Breast epithelium (tissue), 4 donors: ENCODE measurements around the gene NFIX. TPM values are rescaled to one million over a fixed set of nuclear protein-coding genes. Genes with fewer than 3 reads are reported as not detected.

Experiments
- DNase-seq, 2 donors: peaks; one replicate each; pipeline ENCODE4 v3.0.0-alpha.2; 2019; ENCODE audit warnings: low spot score in 2 of 2
- H3K27ac ChIP-seq, 2 donors: fragments of 200-600 bp; sonication (generic) in 1 of 2; one replicate each; pipeline ENCODE4 v1.5.1; 2016 to 2019; ENCODE audit warnings: mild to moderate bottlenecking in 1 of 2
- H3K27me3 ChIP-seq, 2 donors: fragments of 200-600 bp; sonication (generic) in 1 of 2; one replicate each; pipeline versions ENCODE4 v1.5.1 to v1.6.0; 2017 to 2019; ENCODE audit warnings: control low read depth in 1 of 2, mild to moderate bottlenecking in 1 of 2
- H3K36me3 ChIP-seq: fragments of 200-600 bp; one replicate; pipeline ENCODE4 v1.5.1; 2019
- H3K4me1 ChIP-seq, 2 donors: fragments of 200-600 bp; sonication (generic); one replicate each; pipeline ENCODE4 v1.5.1; 2016 to 2019; ENCODE audit warnings: control low read depth in 1 of 2
- H3K4me3 ChIP-seq, 3 donors: fragments of 200-600 bp; sonication (generic); 1 replicate in 2 of 3; 2 replicates in 1 of 3; pipeline ENCODE4 v1.5.1; 2016 to 2019; ENCODE audit warnings: mild to moderate bottlenecking in 3 of 3, moderate library complexity in 2 of 3
- H3K9me3 ChIP-seq, 2 donors: fragments of 200-600 bp; sonication (generic) in 1 of 2; one replicate each; pipeline ENCODE4 v1.5.1; 2016 to 2019; ENCODE audit warnings: control low read depth in 1 of 2
- CTCF ChIP-seq, 3 donors: fragments of 450-650 bp; IDR thresholded peaks; one replicate each; pipeline ENCODE4 v1.5.1; 2016 to 2017; ENCODE audit warnings: antibody characterized with exemption in 3 of 3, mild to moderate bottlenecking in 3 of 3, moderate library complexity in 3 of 3
- POLR2A ChIP-seq: fragments of 450-650 bp; IDR thresholded peaks from one replicate; pipeline ENCODE4 v1.6.1; 2016; ENCODE audit warnings: antibody characterized with exemption, mild to moderate bottlenecking, moderate library complexity
- POLR2AphosphoS5 ChIP-seq, 3 donors: sonication (generic); formaldehyde crosslinking; IDR thresholded peaks; one replicate each; pipeline ENCODE4 v1.6.1; 2017; ENCODE audit warnings: antibody characterized with exemption in 3 of 3
- intact Hi-C: fragments of 100-400 bp; cut with DNase I; formaldehyde crosslinking; loops from one replicate; pipeline ENCODE4 v1.15.1; 2023; ENCODE audit warnings: low total_unique reads
- total RNA-seq, 3 donors: library from RNA; depleted of rRNA; stranded (reverse); fragments of >200 nt; gene quantifications; one replicate each; pipeline ENCODE4 v1.1.0, GENCODE V29; 2016

The NFIX gene
- total RNA-seq, 3 donors from 2014 or later = 43.6 to 53.9 (median 52.8) TPM

GRCh38 chr19:13027557-13027956 lies 32.3 kb downstream of the NFIX start:
- H3K9me3 ChIP-seq = no peaks in the 10 kb centered on the region
- H3K27me3 ChIP-seq = no peaks in the 10 kb centered on the region
- peak overlapping the region; percentile 93 to 95 for H3K27ac ChIP-seq
- peaks cover 14 to 30% of the 10 kb centered on the region in 2 donors for H3K4me1 ChIP-seq
- H3K36me3 ChIP-seq = no peaks in the 10 kb centered on the region
- peak overlapping the region in 2 of 3 donors; percentile 53 to 75 for H3K4me3 ChIP-seq
- TF ChIP-seq POLR2A (no peak), POLR2AphosphoS5 (IDR thresholded peaks at IDR 0.05) (no peak), CTCF (IDR thresholded peaks at IDR 0.05) (no peak)
- no peak for DNase-seq
- intact Hi-C loops = no loop called here

GRCh38 chr19:13028027-13028426 lies 32.8 kb downstream of the NFIX start:
- Histone ChIP-seq H3K4me1 (peaks cover 12 to 34% of the 10 kb centered on the region in 2 donors), H3K36me3 (no peaks in the 10 kb centered on the region), H3K4me3 (peak overlapping the region in 2 of 3 donors; percentile 53 to 75), H3K9me3 (no peaks in the 10 kb centered on the region), H3K27ac (peak overlapping the region; percentile 93 to 95), H3K27me3 (no peaks in the 10 kb centered on the region)
- intact Hi-C loops = no loop called here
- no peak for DNase-seq
- TF ChIP-seq POLR2AphosphoS5 (IDR thresholded peaks at IDR 0.05) (no peak), POLR2A (no peak), CTCF (IDR thresholded peaks at IDR 0.05) (no peak)

GRCh38 chr19:13029301-13029880 lies 34.1 kb downstream of the NFIX start:
- H3K27me3 ChIP-seq = no peaks in the 10 kb centered on the region
- TF ChIP-seq POLR2A = no peak
- no peak for TF ChIP-seq POLR2AphosphoS5 (IDR thresholded peaks at IDR 0.05)
- no peak for TF ChIP-seq CTCF (IDR thresholded peaks at IDR 0.05)
- peak overlapping the region in 2 of 3 donors; percentile 13 to 34 for H3K4me3 ChIP-seq
- intact Hi-C loops = no loop called here
- DNase-seq = no peak
- no peaks in the 10 kb centered on the region for H3K36me3 ChIP-seq
- H3K4me1 ChIP-seq = peaks cover 10 to 47% of the 10 kb centered on the region in 2 donors
- peak overlapping the region; percentile 82 to 95 for H3K27ac ChIP-seq
- H3K9me3 ChIP-seq = no peaks in the 10 kb centered on the region

- H3K4me3 ChIP-seq = peak overlapping the region in 2 of 3 donors; percentile 13 to 34
- H3K4me1 ChIP-seq = peaks cover 10 to 48% of the 10 kb centered on the region in 2 donors
- H3K27ac ChIP-seq = peak overlapping the region; percentile 82 to 95
- H3K36me3 ChIP-seq = no peaks in the 10 kb centered on the region
- no peaks in the 10 kb centered on the region for H3K9me3 ChIP-seq
- TF ChIP-seq CTCF (IDR thresholded peaks at IDR 0.05) (peak in 1 of 3 donors; percentile 65), POLR2A (no peak), POLR2AphosphoS5 (IDR thresholded peaks at IDR 0.05) (no peak)
- DNase-seq = no peak
- intact Hi-C loops = no loop called here
- no peaks in the 10 kb centered on the region for H3K27me3 ChIP-seq
Observed at GRCh38 chr19:13029893-13030292, 34.6 kb downstream of the NFIX start.

GRCh38 chr19:13031917-13032623 lies 36.8 kb downstream of the NFIX start:
- H3K4me3 ChIP-seq = peak overlapping the region in 2 of 3 donors; percentile 9 to 39
- TF ChIP-seq POLR2AphosphoS5 (IDR thresholded peaks at IDR 0.05) = no peak
- TF ChIP-seq CTCF (IDR thresholded peaks at IDR 0.05) = no peak
- no peak for TF ChIP-seq POLR2A
- peak overlapping the region; percentile 95 for H3K27ac ChIP-seq
- H3K27me3 ChIP-seq = no peaks in the 10 kb centered on the region
- H3K9me3 ChIP-seq = no peaks in the 10 kb centered on the region
- no peaks in the 10 kb centered on the region for H3K36me3 ChIP-seq
- peaks cover 6 to 68% of the 10 kb centered on the region in 2 donors for H3K4me1 ChIP-seq
- intact Hi-C loops = no loop called here
- DNase-seq = no peak
